GM23248 (cell line): ENCODE results near the gene KRTAP2-3. TPM values are rescaled to one million over a fixed set of nuclear protein-coding genes. Genes with fewer than 3 reads are reported as not detected.
"Not testable (repeated sequence)": the region's sequence is repeated elsewhere in the genome, so short reads cannot be mapped to it uniquely, and the experiment has no call there.

ENCODE experiments used
- DNase-seq: peaks from one replicate; pipeline ENCODE4 v3.0.0-alpha.2; 2015
- H2AFZ ChIP-seq: fragments of 200-600 bp; sonication (generic); 2 replicates; pipeline ENCODE4 v1.6.1; 2016; ENCODE audit warnings: antibody characterized with exemption
- H3F3A ChIP-seq: fragments of 200-600 bp; sonication (generic); 2 replicates; pipeline ENCODE4 v1.6.1; 2016; ENCODE audit warnings: mild to moderate bottlenecking, antibody characterized with exemption, mixed run types; ENCODE audit not compliant: insufficient read depth
- H3K27ac ChIP-seq: fragments of 200-600 bp; sonication (generic); 2 replicates; pipeline ENCODE4 v1.5.1; 2016; ENCODE audit warnings: mild to moderate bottlenecking
- H3K27me3 ChIP-seq: fragments of 200-600 bp; sonication (generic); replicated peaks from 2 replicates; pipeline ENCODE4 v1.6.1; 2016; ENCODE audit warnings: mild to moderate bottlenecking; ENCODE audit not compliant: insufficient read depth
- H3K36me3 ChIP-seq: fragments of 200-600 bp; sonication (generic); 2 replicates; pipeline ENCODE4 v1.6.1; 2016; ENCODE audit warnings: low read depth, mild to moderate bottlenecking
- H3K4me1 ChIP-seq: fragments of 200-600 bp; sonication (generic); 2 replicates; pipeline ENCODE4 v1.6.1; 2016; ENCODE audit warnings: mild to moderate bottlenecking; ENCODE audit not compliant: insufficient read depth
- H3K4me2 ChIP-seq: fragments of 200-600 bp; sonication (generic); one replicate; pipeline ENCODE4 v1.6.1; 2016; ENCODE audit warnings: mild to moderate bottlenecking; ENCODE audit not compliant: unreplicated experiment
- H3K4me3 ChIP-seq: fragments of 200-600 bp; sonication (generic); 2 replicates; pipeline ENCODE4 v1.5.1; 2016; ENCODE audit warnings: mild to moderate bottlenecking
- H3K79me2 ChIP-seq: fragments of 200-600 bp; sonication (generic); 2 replicates; pipeline ENCODE4 v1.6.1; 2016; ENCODE audit warnings: mild to moderate bottlenecking; ENCODE audit not compliant: insufficient read depth
- H3K9ac ChIP-seq: fragments of 200-600 bp; sonication (generic); 2 replicates; pipeline ENCODE4 v1.6.1; 2016; ENCODE audit warnings: mild to moderate bottlenecking
- H3K9me2 ChIP-seq: fragments of 200-600 bp; sonication (generic); 2 replicates; pipeline ENCODE4 v1.6.1; 2016; ENCODE audit warnings: mixed run types, mild to moderate bottlenecking, moderate library complexity; ENCODE audit not compliant: insufficient read depth
- H3K9me3 ChIP-seq: fragments of 200-600 bp; sonication (generic); one replicate; pipeline ENCODE4 v1.6.1; 2017; ENCODE audit warnings: low read depth
- H4K20me1 ChIP-seq: fragments of 200-600 bp; sonication (generic); 2 replicates; pipeline ENCODE4 v1.6.0; 2016; ENCODE audit not compliant: insufficient read depth
- EZH2 ChIP-seq: fragments of 200-600 bp; sonication (generic); IDR thresholded peaks from 2 replicates; pipeline ENCODE4 v1.6.1; 2018; ENCODE audit warnings: antibody characterized with exemption, mild to moderate bottlenecking; ENCODE audit not compliant: insufficient read depth, poor library complexity, severe bottlenecking
- EZH2phosphoT487 ChIP-seq: fragments of 200-600 bp; sonication (generic); IDR thresholded peaks from 2 replicates; pipeline ENCODE4 v1.6.1; 2018; ENCODE audit warnings: antibody characterized with exemption, moderate library complexity, mild to moderate bottlenecking, low read depth; ENCODE audit not compliant: insufficient read depth
- WGBS, 2 experiments: methylation state at CpG; one replicate each; pipeline ENCODE4 v1.1.6; 2015 to 2017; ENCODE audit warnings: low lambda C conversion rate in 2 of 2, low coverage in 1 of 2; ENCODE audit errors: missing lambda C conversion rate in 2 of 2; 5-methylcytosine and 5-hydroxymethylcytosine counted together
- in situ Hi-C: fragments of 300-500 bp; cut with MboI; formaldehyde crosslinking; loops from 2 replicates; pipeline ENCODE4 v1.15.0; 2020
- polyA plus RNA-seq: library from polyadenylated mRNA; unstranded; fragments of >200 nt; fragmentation: Nextera tagmentation; extraction: Ambion mirVana; gene quantifications from 2 replicates; pipeline ENCODE4 v1.2.1, GENCODE V29; 2016
- total RNA-seq: library from RNA; depleted of rRNA; stranded (reverse); fragments of >200 nt; shearing (Covaris generic); gene quantifications from 2 replicates; pipeline ENCODE4 v1.2.3, GENCODE V29; 2014

Gene KRTAP2-3
- total and polyA plus RNA-seq, 2 experiments from 2014 or later: 13.4 to 55.2 TPM

- no peaks in the 10 kb centered on the region for H3K79me2 ChIP-seq
- H3F3A ChIP-seq: peaks cover 9% of the 10 kb centered on the region
- H3K9me3 ChIP-seq: no peaks in the 10 kb centered on the region
- H3K36me3 ChIP-seq: no peaks in the 10 kb centered on the region
- H3K27ac ChIP-seq: no peak overlapping the region
- in situ Hi-C loops: no loop called here
- TF ChIP-seq EZH2 (no peak), EZH2phosphoT487 (no peak)
- no peaks in the 10 kb centered on the region for H4K20me1 ChIP-seq
- H3K9ac ChIP-seq: no peak overlapping the region
- no peak overlapping the region for H3K4me2 ChIP-seq
- no peak for DNase-seq
- 98 to 99% methylated on average over 5 of the region's 5 CpGs for WGBS, 2 experiments
- no peaks in the 10 kb centered on the region for H3K9me2 ChIP-seq
- H3K4me1 ChIP-seq: peaks cover 10% of the 10 kb centered on the region
- H2AFZ ChIP-seq: no peak overlapping the region
- no peaks in the 10 kb centered on the region for H3K27me3 ChIP-seq
- no peak overlapping the region for H3K4me3 ChIP-seq
Measured at GRCh38 chr17:41071606-41072360, 11.9 kb upstream of the KRTAP2-3 start.

GRCh38 chr17:41069031-41069430, 9.1 kb upstream of the KRTAP2-3 start:
- TF ChIP-seq EZH2: no peak
- H3K36me3 ChIP-seq: no peaks in the 10 kb centered on the region
- H4K20me1 ChIP-seq: no peaks in the 10 kb centered on the region
- H3K9me2 ChIP-seq: no peaks in the 10 kb centered on the region
- H3K27me3 ChIP-seq: no peaks in the 10 kb centered on the region
- H3K27ac ChIP-seq: no peak overlapping the region
- no peak overlapping the region for H2AFZ ChIP-seq
- H3F3A ChIP-seq: peaks cover 26% of the 10 kb centered on the region
- no peaks in the 10 kb centered on the region for H3K79me2 ChIP-seq
- H3K4me2 ChIP-seq: no peak overlapping the region
- H3K9ac ChIP-seq: no peak overlapping the region
- H3K4me1 ChIP-seq: peaks cover 21% of the 10 kb centered on the region
- DNase-seq: no peak
- H3K9me3 ChIP-seq: no peaks in the 10 kb centered on the region
- in situ Hi-C loops: no loop called here
- 95 to 96% methylated on average over 3 of the region's 3 CpGs for WGBS, 2 experiments
- no peak overlapping the region for H3K4me3 ChIP-seq

- Histone ChIP-seq H3K27me3 (no peaks in the 10 kb centered on the region), H3K9me3 (no peaks in the 10 kb centered on the region), H3K4me1 (peaks cover 34% of the 10 kb centered on the region), H3K4me3 (no peak overlapping the region), H3K4me2 (peak overlapping the region; percentile 4), H2AFZ (no peak overlapping the region), H3F3A (peaks cover 43% of the 10 kb centered on the region), H3K27ac (peak overlapping the region; percentile 65), H3K79me2 (no peaks in the 10 kb centered on the region), H3K36me3 (no peaks in the 10 kb centered on the region), H3K9me2 (no peaks in the 10 kb centered on the region), H4K20me1 (no peaks in the 10 kb centered on the region), H3K9ac (no peak overlapping the region)
- in situ Hi-C loops: no loop called here
- peak; percentile 31 for DNase-seq
- no peak for TF ChIP-seq EZH2phosphoT487
- TF ChIP-seq EZH2: no peak
Measured at GRCh38 chr17:41067281-41067680, 7.4 kb upstream of the KRTAP2-3 start.

- Histone ChIP-seq H3K4me2 (no peak within 1 kb of the TSS), H3K4me1 (peaks cover 47% of the 10 kb centered on the region), H2AFZ (no peak within 1 kb of the TSS), H3K27ac (peak within 1 kb of the TSS; percentile 65), H3K27me3 (no peaks in the 10 kb centered on the region), H3K79me2 (no peaks in the 10 kb centered on the region), H3K36me3 (no peaks in the 10 kb centered on the region), H3K4me3 (no peak within 1 kb of the TSS), H3K9ac (0 out of 2 replicates have a peak within 1 kb of the TSS, but pooled peaks have one; percentile 1), H3K9me2 (no peaks in the 10 kb centered on the region), H4K20me1 (no peaks in the 10 kb centered on the region), H3F3A (peaks cover 56% of the 10 kb centered on the region), H3K9me3 (no peaks in the 10 kb centered on the region)
- 53 to 56% methylated on average over 5 to 6 of the region's 6 CpGs for WGBS, 2 experiments
- DNase-seq: peak; percentile 90
- no peak for TF ChIP-seq EZH2
- no peak for TF ChIP-seq EZH2phosphoT487
- in situ Hi-C loops: no loop called here
Measured at GRCh38 chr17:41065829-41066624, 6.1 kb upstream of the KRTAP2-3 start, which contains the start of gene KRTAP2-4. Gene KRTAP2-4, minus strand, starts transcription at chr17:41065879. Its CDS starts 34 bp downstream, at chr17:41065845.

GRCh38 chr17:41065016-41065689, 5.2 kb upstream of the KRTAP2-3 start:
- in situ Hi-C loops, H3K27ac ChIP-seq: not testable (repeated sequence)
- H3K4me1 ChIP-seq: peaks cover 56% of the 10 kb centered on the region

More at GRCh38 chr17:41065016-41065689, 5.2 kb upstream of the KRTAP2-3 start:
- not testable (repeated sequence) for H3K79me2 ChIP-seq, H2AFZ ChIP-seq, DNase-seq, H3K9me2 ChIP-seq, H3K4me3 ChIP-seq, H3K27me3 ChIP-seq, H3K4me2 ChIP-seq, H3K36me3 ChIP-seq, H4K20me1 ChIP-seq, H3K9ac ChIP-seq, H3K9me3 ChIP-seq
- WGBS, 2 experiments: 82 to 86% methylated on average over 6 to 7 of the region's 16 CpGs
- peaks cover 65% of the 10 kb centered on the region for H3F3A ChIP-seq
